OCI-LY3 (cell line): Measurements from ENCODE around the gene C1QTNF2.

Experiments used
- H2AFZ ChIP-seq: fragments of 200-600, 300-600 bp; shearing (Covaris generic); 2 replicates; pipeline ENCODE4 v1.6.0; 2014; ENCODE audit warnings: antibody characterized with exemption, low read depth, low read length
- H3K27ac ChIP-seq: fragments of 200-600, 300-600 bp; sonication (generic); 2 replicates; pipeline ENCODE4 v1.5.1; 2014; ENCODE audit warnings: mild to moderate bottlenecking, low read length, moderate library complexity, mixed read lengths
- H3K27me3 ChIP-seq: fragments of 200-600, 300-600 bp; sonication (generic); 2 replicates; pipeline ENCODE4 v1.6.1; 2014; ENCODE audit warnings: low read depth, low read length, mixed read lengths
- H3K36me3 ChIP-seq: fragments of 200-600, 300-600 bp; sonication (generic); replicated peaks from 2 replicates; pipeline ENCODE3; 2014; ENCODE audit warnings: low read depth, low read length, mixed read lengths
- H3K4me1 ChIP-seq: fragments of 300-600, 200-600 bp; sonication (generic); 2 replicates; pipeline ENCODE4 v1.6.1; 2014; ENCODE audit warnings: low read length, mixed read lengths
- H3K4me2 ChIP-seq: fragments of 200-600, 300-600 bp; sonication (generic); 2 replicates; pipeline ENCODE4 v1.6.1; 2014; ENCODE audit warnings: low read length, mixed read lengths
- H3K4me3 ChIP-seq: fragments of 300-600, 200-600 bp; sonication (generic); 2 replicates; pipeline ENCODE4 v1.5.1; 2014; ENCODE audit warnings: antibody characterized with exemption, mild to moderate bottlenecking, low read length, moderate library complexity
- H3K79me2 ChIP-seq: fragments of 300-600, 200-600 bp; shearing (Covaris generic); 2 replicates; pipeline ENCODE4 v1.6.1; 2014; ENCODE audit warnings: mild to moderate bottlenecking, low read length, mixed read lengths
- H3K9ac ChIP-seq: fragments of 300-600, 200-600 bp; shearing (Covaris generic); 2 replicates; pipeline ENCODE4 v1.6.0; 2014; ENCODE audit warnings: mild to moderate bottlenecking, low read length, moderate library complexity
- H3K9me3 ChIP-seq: fragments of 200-600, 300-600 bp; shearing (Covaris generic); 2 replicates; pipeline ENCODE4 v1.6.1; 2014; ENCODE audit warnings: low read length, mixed read lengths; ENCODE audit not compliant: insufficient read depth
- H4K20me1 ChIP-seq: fragments of 200-600, 300-600 bp; sonication (generic); 2 replicates; pipeline ENCODE4 v1.6.1; 2016; ENCODE audit warnings: low read length, mixed read lengths; ENCODE audit not compliant: insufficient read depth
- EZH2phosphoT487 ChIP-seq: fragments of 200-600 bp; shearing (Covaris generic); IDR thresholded peaks from 2 replicates; pipeline ENCODE4 v1.6.1; 2018; ENCODE audit warnings: antibody characterized with exemption, mixed run types, low read depth
- TF ChIP-seq, protein P1 (sequence below): fragments of 200-600, 300-600 bp; sonication (generic); IDR thresholded peaks from 2 replicates; pipeline ENCODE4 v1.5.1; 2014; ENCODE audit warnings: antibody characterized with exemption, low read length, low read depth

C1QTNF2 gene

DNA sequence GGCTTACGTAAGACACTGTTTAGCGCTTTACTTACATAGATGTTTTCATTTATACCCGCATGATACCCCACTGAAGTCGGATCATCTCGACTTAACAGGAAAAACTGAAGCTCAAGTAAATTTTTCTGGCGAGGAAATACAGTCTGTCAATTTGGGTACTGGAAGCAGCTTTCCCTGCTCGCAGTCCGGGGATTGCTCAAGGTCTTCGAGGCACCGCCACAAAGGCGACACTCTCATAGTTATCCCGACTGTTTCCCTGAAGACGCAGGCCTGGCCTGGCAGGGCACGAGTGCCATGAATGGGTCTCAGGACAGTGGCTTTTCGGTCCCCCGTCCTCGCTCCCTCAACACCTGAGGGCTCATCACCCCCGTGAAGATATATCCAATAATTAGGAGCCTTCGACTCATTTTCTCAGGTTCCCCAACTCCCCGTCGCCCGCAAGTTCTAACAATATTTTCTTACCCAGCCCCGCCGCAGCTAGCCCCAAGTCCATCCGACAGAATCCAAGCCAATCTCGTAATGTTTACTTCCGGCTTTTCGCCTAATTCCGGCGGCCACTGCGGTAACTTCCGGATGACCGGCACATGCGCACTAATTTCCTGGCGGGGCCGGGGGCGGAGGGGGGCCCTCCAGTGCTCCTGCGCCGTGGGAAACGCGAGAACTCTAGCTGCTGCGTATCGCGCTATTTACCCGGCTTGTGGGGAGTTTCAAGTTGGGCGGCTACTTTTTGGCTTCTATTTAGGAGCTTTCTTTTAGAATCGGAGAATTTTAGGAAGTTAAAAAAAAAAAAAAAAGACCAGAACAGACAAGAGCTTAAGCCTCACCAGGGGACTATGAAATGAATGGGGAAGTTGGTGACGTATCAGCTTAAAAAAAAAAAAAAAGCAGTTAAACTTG is 48.4 kb upstream of the C1QTNF2 start, which contains the start of gene SLU7:
Gene SLU7 (minus strand): TSS at position 521 of the 897 bp plus-strand sequence. CDS start 3,787 bp downstream, outside the sequence.
- Histone ChIP-seq H3K27ac (peak within 1 kb of the TSS; percentile 89), H3K4me2 (peak within 1 kb of the TSS; percentile 88), H3K9ac (peak within 1 kb of the TSS; percentile 76), H3K36me3 (peaks cover 13% of the 10 kb centered on the region), H3K9me3 (no peaks in the 10 kb centered on the region), H4K20me1 (no peaks in the 10 kb centered on the region), H3K27me3 (no peaks in the 10 kb centered on the region), H3K4me3 (peak within 1 kb of the TSS; percentile 99), H3K4me1 (peaks cover 28% of the 10 kb centered on the region), H3K79me2 (peaks cover 37% of the 10 kb centered on the region), H2AFZ (peak within 1 kb of the TSS; percentile 68)
- TF ChIP-seq, protein P1, sequence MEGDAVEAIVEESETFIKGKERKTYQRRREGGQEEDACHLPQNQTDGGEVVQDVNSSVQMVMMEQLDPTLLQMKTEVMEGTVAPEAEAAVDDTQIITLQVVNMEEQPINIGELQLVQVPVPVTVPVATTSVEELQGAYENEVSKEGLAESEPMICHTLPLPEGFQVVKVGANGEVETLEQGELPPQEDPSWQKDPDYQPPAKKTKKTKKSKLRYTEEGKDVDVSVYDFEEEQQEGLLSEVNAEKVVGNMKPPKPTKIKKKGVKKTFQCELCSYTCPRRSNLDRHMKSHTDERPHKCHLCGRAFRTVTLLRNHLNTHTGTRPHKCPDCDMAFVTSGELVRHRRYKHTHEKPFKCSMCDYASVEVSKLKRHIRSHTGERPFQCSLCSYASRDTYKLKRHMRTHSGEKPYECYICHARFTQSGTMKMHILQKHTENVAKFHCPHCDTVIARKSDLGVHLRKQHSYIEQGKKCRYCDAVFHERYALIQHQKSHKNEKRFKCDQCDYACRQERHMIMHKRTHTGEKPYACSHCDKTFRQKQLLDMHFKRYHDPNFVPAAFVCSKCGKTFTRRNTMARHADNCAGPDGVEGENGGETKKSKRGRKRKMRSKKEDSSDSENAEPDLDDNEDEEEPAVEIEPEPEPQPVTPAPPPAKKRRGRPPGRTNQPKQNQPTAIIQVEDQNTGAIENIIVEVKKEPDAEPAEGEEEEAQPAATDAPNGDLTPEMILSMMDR = no peak
- no peak for TF ChIP-seq EZH2phosphoT487

DNA sequence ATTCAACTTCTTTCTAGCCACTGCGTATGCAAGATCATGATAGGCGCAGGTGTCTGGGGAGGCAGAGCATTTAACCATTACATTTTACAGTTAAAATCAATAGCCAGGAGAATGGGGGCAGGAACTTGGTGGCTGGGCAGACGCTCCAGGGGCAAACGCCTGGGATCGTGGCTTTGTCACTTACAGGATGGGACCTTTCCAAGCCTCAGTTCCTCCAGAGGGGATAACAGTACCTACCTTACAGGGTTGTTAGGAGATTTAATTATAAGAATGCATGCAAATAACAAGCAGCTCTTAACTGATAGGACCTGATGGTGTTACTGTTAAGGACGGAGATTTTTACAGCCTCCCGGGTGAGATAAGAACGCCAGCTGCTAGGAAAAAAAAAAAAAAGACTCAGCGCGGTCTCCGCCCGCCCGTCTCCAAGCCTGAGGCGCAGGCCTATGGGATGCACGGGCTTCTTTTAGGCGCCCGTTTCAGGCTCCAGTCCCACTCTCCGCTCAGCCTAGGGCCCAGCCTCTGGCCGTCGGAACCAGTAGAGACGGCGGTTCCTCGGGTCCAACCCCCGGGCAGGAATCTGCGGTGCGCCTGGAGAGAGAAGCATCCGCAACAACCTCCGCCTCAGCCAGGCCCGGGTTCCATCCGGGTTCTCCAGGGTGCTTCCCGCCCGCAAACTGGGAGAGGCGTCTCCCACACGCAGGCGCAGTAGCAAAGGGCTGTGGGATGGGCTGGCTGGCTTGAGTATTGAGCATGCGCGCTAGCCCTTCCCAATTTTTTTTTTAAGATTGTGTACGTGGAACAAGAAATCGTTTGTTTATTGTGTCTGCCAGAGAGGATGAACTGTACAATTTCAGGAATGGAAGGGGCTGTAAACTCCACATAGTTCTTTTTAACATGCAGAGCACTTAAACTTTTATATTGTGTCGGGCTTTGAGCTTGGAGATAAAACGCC is 29.3 kb upstream of the C1QTNF2 start, which contains the start of gene FAM200C:
Gene FAM200C (minus strand): TSS at position 653 of the 952 bp plus-strand sequence. CDS start 4,564 bp downstream, outside the sequence.
- H3K36me3 ChIP-seq = no peaks in the 10 kb centered on the region
- H3K4me2 ChIP-seq = peak within 1 kb of the TSS; percentile 78
- peak within 1 kb of the TSS; percentile 83 for H3K4me3 ChIP-seq
- H3K27ac ChIP-seq = no peak within 1 kb of the TSS
- H3K4me1 ChIP-seq = peaks cover 4% of the 10 kb centered on the region; the same call in 1 of the 2 replicates
- TF ChIP-seq, protein P1 = no peak
- TF ChIP-seq EZH2phosphoT487 = no peak
- no peaks in the 10 kb centered on the region for H3K27me3 ChIP-seq
- H2AFZ ChIP-seq = peak within 1 kb of the TSS; percentile 62
- no peaks in the 10 kb centered on the region for H4K20me1 ChIP-seq
- no peaks in the 10 kb centered on the region for H3K9me3 ChIP-seq
- H3K79me2 ChIP-seq = no peaks in the 10 kb centered on the region
- peak within 1 kb of the TSS; percentile 72 for H3K9ac ChIP-seq

DNA sequence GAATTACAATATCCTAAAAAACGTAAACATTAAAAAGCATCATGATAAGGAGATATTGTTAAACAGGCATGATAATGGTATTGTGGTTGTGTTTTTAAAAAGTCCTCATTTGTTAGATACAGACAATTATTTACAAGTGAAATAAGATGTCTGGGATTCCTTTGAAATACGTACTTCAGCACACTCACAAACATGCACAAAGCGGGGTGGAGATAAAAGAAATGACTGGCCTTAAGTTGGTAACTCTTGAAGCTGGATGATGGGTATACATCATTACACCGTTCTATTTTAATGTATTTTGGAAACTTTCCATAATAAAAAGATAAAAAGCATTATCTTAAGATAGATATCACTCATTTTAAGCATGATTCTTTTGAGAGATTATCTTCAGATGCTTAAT is 28.4 kb upstream of the C1QTNF2 start:
- no peak overlapping the region for H3K27ac ChIP-seq
- TF ChIP-seq EZH2phosphoT487 = no peak
- TF ChIP-seq, protein P1 = no peak
- no peaks in the 10 kb centered on the region for H3K27me3 ChIP-seq
- H2AFZ ChIP-seq = no peak overlapping the region
- H4K20me1 ChIP-seq = no peaks in the 10 kb centered on the region
- no peaks in the 10 kb centered on the region for H3K79me2 ChIP-seq
- peaks cover 4% of the 10 kb centered on the region; the same call in 1 of the 2 replicates for H3K4me1 ChIP-seq
- no peaks in the 10 kb centered on the region for H3K36me3 ChIP-seq
- H3K9ac ChIP-seq = peak overlapping the region; percentile 72
- H3K4me2 ChIP-seq = peak overlapping the region; percentile 78
- H3K4me3 ChIP-seq = peak overlapping the region; percentile 83
- H3K9me3 ChIP-seq = no peaks in the 10 kb centered on the region
